Keratinocyte (primary cell): ENCODE results near the gene GPC5.

Experiments
- CTCF ChIP-seq, 3 experiments: IDR thresholded peaks in 1 of 3; conservative IDR thresholded peaks in 1 of 3; optimal IDR thresholded peaks in 1 of 3; 2 replicates in 2 of 3; 3 replicates in 1 of 3; pipeline versions ENCODE3 to v1.5.1; 2011; ENCODE audit warnings: low read length in 3 of 3, mild to moderate bottlenecking in 3 of 3, moderate library complexity in 2 of 3, control low read depth in 1 of 3, inconsistent platforms in 1 of 3; ENCODE audit not compliant: insufficient read depth in 2 of 3; ENCODE audit errors: extremely low read depth in 1 of 3
- EZH2 ChIP-seq: IDR thresholded peaks from one replicate; pipeline ENCODE4 v1.6.1; 2012; ENCODE audit warnings: inconsistent platforms, mild to moderate bottlenecking, low read length, moderate library complexity

GRCh38 chr13:91400063-91400399 lies 1.6 kb downstream of the GPC5 start:
- TF ChIP-seq CTCF (optimal IDR thresholded peaks at IDR 0.05 in 1 of 3, IDR thresholded peaks at IDR 0.05 in 1 of 3, conservative IDR thresholded peaks at IDR 0.05 in 1 of 3; ENCODE audit: extremely low read depth in 1 of 3, insufficient read depth in 2 of 3, low read length in 3 of 3) (no peak), EZH2 (no peak)
